Measurements from ENCODE around the gene MGMT. TPM values are rescaled to one million over a fixed set of nuclear protein-coding genes. Genes with fewer than 3 reads are reported as not detected.

The MGMT gene
- total and polyA plus RNA-seq, 9 of the 15 experiments (the other 6 are each of a cell fraction or from before 2014, with no cell fraction given) = 0.03 to 0.29 (median 0.11) TPM; not detected in 4

GRCh38 chr10:129491123-129491734 lies 24.2 kb downstream of the MGMT start (continued):
- TF ChIP-seq, protein P1, sequence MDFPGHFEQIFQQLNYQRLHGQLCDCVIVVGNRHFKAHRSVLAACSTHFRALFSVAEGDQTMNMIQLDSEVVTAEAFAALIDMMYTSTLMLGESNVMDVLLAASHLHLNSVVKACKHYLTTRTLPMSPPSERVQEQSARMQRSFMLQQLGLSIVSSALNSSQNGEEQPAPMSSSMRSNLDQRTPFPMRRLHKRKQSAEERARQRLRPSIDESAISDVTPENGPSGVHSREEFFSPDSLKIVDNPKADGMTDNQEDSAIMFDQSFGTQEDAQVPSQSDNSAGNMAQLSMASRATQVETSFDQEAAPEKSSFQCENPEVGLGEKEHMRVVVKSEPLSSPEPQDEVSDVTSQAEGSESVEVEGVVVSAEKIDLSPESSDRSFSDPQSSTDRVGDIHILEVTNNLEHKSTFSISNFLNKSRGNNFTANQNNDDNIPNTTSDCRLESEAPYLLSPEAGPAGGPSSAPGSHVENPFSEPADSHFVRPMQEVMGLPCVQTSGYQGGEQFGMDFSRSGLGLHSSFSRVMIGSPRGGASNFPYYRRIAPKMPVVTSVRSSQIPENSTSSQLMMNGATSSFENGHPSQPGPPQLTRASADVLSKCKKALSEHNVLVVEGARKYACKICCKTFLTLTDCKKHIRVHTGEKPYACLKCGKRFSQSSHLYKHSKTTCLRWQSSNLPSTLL (IDR thresholded peaks at IDR 0.05) = no peak
- TF ChIP-seq ZBTB9 (CRISPR knock-in tag; IDR thresholded peaks at IDR 0.05) = no peak
- TF ChIP-seq TRIM28 (IDR thresholded peaks at IDR 0.05) = peak; percentile 69; the same call in 1 of the 2 replicates
- TF ChIP-seq, protein P2, sequence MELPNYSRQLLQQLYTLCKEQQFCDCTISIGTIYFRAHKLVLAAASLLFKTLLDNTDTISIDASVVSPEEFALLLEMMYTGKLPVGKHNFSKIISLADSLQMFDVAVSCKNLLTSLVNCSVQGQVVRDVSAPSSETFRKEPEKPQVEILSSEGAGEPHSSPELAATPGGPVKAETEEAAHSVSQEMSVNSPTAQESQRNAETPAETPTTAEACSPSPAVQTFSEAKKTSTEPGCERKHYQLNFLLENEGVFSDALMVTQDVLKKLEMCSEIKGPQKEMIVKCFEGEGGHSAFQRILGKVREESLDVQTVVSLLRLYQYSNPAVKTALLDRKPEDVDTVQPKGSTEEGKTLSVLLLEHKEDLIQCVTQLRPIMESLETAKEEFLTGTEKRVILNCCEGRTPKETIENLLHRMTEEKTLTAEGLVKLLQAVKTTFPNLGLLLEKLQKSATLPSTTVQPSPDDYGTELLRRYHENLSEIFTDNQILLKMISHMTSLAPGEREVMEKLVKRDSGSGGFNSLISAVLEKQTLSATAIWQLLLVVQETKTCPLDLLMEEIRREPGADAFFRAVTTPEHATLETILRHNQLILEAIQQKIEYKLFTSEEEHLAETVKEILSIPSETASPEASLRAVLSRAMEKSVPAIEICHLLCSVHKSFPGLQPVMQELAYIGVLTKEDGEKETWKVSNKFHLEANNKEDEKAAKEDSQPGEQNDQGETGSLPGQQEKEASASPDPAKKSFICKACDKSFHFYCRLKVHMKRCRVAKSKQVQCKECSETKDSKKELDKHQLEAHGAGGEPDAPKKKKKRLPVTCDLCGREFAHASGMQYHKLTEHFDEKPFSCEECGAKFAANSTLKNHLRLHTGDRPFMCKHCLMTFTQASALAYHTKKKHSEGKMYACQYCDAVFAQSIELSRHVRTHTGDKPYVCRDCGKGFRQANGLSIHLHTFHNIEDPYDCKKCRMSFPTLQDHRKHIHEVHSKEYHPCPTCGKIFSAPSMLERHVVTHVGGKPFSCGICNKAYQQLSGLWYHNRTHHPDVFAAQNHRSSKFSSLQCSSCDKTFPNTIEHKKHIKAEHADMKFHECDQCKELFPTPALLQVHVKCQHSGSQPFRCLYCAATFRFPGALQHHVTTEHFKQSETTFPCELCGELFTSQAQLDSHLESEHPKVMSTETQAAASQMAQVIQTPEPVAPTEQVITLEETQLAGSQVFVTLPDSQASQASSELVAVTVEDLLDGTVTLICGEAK (IDR thresholded peaks at IDR 0.05) = no peak
- TF ChIP-seq, protein P2 (CRISPR knock-in tag; IDR thresholded peaks at IDR 0.05) = no peak
- TF ChIP-seq ZNF324 (CRISPR knock-in tag; IDR thresholded peaks at IDR 0.05) = no peak

Measured in K562 (cell line).